ENCODE results near the gene CRACR2B.
A peak's percentile ranks its signal among the peaks of the same experiment; 100 is the strongest.

Gene CRACR2B

DNA sequence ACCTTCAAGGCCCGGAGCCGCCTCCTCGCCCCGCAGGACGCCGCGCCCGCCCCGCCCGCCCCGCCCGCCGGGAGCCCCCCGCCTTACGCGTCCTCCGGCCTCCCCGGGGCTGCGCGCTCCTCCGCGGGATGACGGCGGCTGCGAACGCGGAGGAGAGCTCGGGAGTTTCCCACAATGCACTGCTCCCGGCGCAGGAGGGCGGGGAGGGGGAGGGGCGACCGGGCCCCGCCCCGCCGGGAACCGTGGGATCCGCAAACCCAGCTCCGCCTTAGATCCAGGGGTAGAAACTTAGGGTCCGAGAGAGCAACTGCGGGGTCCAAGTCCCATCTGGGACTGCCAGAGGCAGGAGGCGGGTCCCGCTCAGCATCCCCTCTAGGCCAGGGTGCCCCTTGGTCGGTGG, 37.8 kb upstream of the CRACR2B start, which contains the start of gene CEND1:
TSS of gene CEND1 (minus strand) at position 148 of the 400 bp plus-strand sequence. CDS start 1,514 bp downstream, outside the sequence.
- Histone ChIP-seq H3K9ac (ENCODE audit: low read length) (no peak within 1 kb of the TSS), H3K27me3 (ENCODE audit: control insufficient read depth, insufficient read depth, low read length) (peaks cover 4% of the 10 kb centered on the region; the same call in 1 of the 2 replicates), H3K4me3 (ENCODE audit: low read depth, low read length) (peak within 1 kb of the TSS; percentile 27; the same call in 1 of the 2 replicates), H3K9me3 (ENCODE audit: control insufficient read depth, insufficient read depth, low read depth, low read length) (no peaks in the 10 kb centered on the region), H3K36me3 (ENCODE audit: control insufficient read depth, insufficient read depth, low read length) (peaks cover 12% of the 10 kb centered on the region; the same call in 1 of the 2 replicates), H3K27ac (ENCODE audit: low read depth, low read length) (no peak within 1 kb of the TSS), H3K4me1 (ENCODE audit: control insufficient read depth, insufficient read depth, low read length) (peaks cover 9% of the 10 kb centered on the region)

DNA sequence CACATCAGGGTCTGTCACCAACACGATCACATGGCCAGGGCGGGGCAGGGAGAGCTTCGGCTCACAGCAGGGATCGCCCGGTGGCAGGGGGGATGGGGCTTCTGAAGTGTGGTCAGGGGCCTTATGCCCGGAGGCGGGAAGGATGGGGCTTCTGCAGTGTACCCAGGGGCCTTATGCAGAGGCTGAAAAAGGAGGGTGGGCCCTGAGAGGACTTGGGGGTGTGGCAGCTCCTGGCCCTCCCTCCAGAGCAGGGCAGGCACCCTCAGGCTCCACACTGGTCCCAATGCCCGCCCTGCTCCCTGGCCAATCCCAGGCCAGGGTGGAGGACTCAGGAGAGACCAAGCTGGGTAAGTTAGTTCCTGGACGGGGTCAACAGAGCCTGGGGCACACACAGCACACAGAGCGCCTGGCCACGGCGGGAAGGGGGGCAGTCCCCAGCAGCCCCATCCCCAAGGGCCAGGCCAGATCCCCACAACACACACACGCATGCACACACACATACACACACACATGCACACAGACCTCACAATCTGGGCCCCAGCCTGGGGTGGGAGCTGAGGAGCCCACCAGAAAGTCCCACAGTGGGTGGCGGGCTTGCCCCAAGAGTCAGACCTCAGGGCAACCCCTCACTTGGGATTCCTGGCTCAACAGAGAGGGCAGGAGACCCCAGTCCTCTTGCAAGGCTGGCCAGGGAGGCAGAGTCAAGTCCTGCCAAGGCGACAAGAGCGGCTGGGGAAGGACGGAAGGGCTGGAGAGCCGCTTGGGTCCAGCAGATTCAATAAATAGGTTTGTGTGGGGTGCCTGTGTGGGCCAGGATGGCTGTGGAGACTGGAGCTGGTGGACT, 36.8 kb upstream of the CRACR2B start:
- H3K9ac ChIP-seq (ENCODE audit: low read length), result no peak overlapping the region
- H3K36me3 ChIP-seq (ENCODE audit: control insufficient read depth, insufficient read depth, low read length), result peaks cover 12% of the 10 kb centered on the region; the same call in 1 of the 2 replicates
- H3K9me3 ChIP-seq (ENCODE audit: control insufficient read depth, insufficient read depth, low read depth, low read length), result no peaks in the 10 kb centered on the region
- peaks cover 4% of the 10 kb centered on the region; the same call in 1 of the 2 replicates for H3K27me3 ChIP-seq (ENCODE audit: control insufficient read depth, insufficient read depth, low read length)
- H3K4me3 ChIP-seq (ENCODE audit: low read depth, low read length), result peak overlapping the region; percentile 27; the same call in 1 of the 2 replicates
- no peak overlapping the region for H3K27ac ChIP-seq (ENCODE audit: low read depth, low read length)
- peaks cover 18% of the 10 kb centered on the region for H3K4me1 ChIP-seq (ENCODE audit: control insufficient read depth, insufficient read depth, low read length)

DNA sequence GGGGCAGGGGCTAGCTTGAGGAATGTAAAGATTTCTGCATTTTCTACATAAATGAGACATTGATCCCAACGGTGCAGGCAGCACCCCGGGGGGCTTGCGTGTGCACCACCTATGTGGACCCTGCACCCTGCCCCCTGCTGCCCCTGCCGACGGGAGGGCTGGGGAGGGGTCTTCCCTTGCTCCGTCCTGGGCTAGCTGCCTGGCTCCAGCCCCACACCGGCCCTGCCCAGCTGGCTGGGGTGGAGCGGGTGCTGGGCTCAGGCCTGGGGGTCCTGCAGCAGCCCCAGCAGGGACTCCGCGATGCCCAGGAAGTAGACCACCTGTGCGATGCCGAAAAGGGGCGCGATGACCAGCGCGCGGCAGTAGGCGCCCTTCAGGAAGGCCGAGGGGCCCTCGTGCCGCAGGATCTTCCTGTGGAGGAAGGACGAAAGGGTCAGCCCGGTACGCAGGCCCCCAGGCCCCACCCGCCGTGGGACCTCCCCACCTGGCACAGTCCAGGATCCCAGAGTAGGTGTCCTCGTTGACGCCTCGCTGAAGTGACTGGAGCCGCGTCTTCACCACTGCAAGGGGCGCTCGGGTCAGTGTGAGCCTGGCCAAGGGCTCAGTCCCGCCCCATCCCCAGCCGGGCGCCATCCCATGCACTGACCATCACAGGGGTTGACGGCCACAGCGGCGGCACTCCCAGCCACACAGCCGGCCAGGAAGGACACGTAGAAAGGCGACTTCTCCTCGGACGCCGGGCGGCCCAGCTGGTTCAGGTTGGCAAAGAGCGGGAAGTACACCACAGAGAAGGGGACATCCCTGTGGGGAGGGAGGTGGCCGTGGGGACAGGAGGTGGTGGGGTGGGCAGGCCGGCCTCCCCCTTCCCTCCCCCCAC, 35.8 kb upstream of the CRACR2B start:
- no peak overlapping the region for H3K4me3 ChIP-seq (ENCODE audit: low read depth, low read length)
- H3K27ac ChIP-seq (ENCODE audit: low read depth, low read length), result no peak overlapping the region
- H3K9me3 ChIP-seq (ENCODE audit: control insufficient read depth, insufficient read depth, low read depth, low read length), result no peaks in the 10 kb centered on the region
- H3K27me3 ChIP-seq (ENCODE audit: control insufficient read depth, insufficient read depth, low read length), result peaks cover 4% of the 10 kb centered on the region; the same call in 1 of the 2 replicates
- H3K9ac ChIP-seq (ENCODE audit: low read length), result no peak overlapping the region
- peaks cover 26% of the 10 kb centered on the region for H3K4me1 ChIP-seq (ENCODE audit: control insufficient read depth, insufficient read depth, low read length)
- H3K36me3 ChIP-seq (ENCODE audit: control insufficient read depth, insufficient read depth, low read length), result peaks cover 12% of the 10 kb centered on the region; the same call in 1 of the 2 replicates

DNA sequence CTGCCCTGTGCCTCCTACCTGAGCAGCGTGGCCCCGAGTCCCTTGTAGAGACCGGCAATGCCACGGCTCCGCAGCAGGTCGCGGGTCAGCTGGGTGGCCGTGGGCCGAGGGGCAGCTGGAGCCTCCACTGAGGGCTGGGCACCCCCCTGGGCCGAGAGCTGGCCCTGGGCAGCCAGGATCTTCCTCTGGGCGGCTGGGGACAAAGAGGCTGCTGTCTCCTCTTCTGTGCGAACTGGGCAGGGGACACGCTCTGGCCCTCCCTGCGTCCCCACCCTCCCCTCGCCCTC, 35.2 kb upstream of the CRACR2B start:
- H3K9ac ChIP-seq (ENCODE audit: low read length), result no peak overlapping the region
- peaks cover 12% of the 10 kb centered on the region; the same call in 1 of the 2 replicates for H3K36me3 ChIP-seq (ENCODE audit: control insufficient read depth, insufficient read depth, low read length)
- H3K9me3 ChIP-seq (ENCODE audit: control insufficient read depth, insufficient read depth, low read depth, low read length), result no peaks in the 10 kb centered on the region
- no peak overlapping the region for H3K4me3 ChIP-seq (ENCODE audit: low read depth, low read length)
- H3K27ac ChIP-seq (ENCODE audit: low read depth, low read length), result no peak overlapping the region
- H3K4me1 ChIP-seq (ENCODE audit: control insufficient read depth, insufficient read depth, low read length), result peaks cover 28% of the 10 kb centered on the region
- peaks cover 4% of the 10 kb centered on the region; the same call in 1 of the 2 replicates for H3K27me3 ChIP-seq (ENCODE audit: control insufficient read depth, insufficient read depth, low read length)

DNA sequence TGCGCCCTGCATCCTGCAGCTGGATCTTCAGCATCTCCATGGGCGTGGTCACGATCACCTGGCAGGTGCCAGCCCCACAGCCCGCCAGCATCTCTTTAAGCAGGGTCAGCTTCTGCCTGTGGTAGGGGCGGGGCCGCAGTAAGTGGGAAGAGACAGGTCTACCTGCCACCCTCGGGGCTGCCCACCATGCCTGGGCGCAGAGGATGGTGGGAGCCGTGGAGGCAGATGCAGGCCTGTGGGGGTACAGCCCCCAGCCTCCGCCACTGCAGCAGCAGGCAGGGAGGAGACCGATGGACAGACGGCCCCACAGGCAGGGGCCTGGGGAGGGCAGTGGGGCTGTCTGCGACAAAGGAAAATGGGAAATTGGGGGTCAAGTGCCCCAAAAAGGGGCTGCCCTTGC, 34.8 kb upstream of the CRACR2B start:
- no peak overlapping the region for H3K4me3 ChIP-seq (ENCODE audit: low read depth, low read length)
- no peak overlapping the region for H3K27ac ChIP-seq (ENCODE audit: low read depth, low read length)
- no peaks in the 10 kb centered on the region for H3K9me3 ChIP-seq (ENCODE audit: control insufficient read depth, insufficient read depth, low read depth, low read length)
- peaks cover 12% of the 10 kb centered on the region; the same call in 1 of the 2 replicates for H3K36me3 ChIP-seq (ENCODE audit: control insufficient read depth, insufficient read depth, low read length)
- peaks cover 28% of the 10 kb centered on the region for H3K4me1 ChIP-seq (ENCODE audit: control insufficient read depth, insufficient read depth, low read length)
- H3K9ac ChIP-seq (ENCODE audit: low read length), result no peak overlapping the region
- H3K27me3 ChIP-seq (ENCODE audit: control insufficient read depth, insufficient read depth, low read length), result peaks cover 4% of the 10 kb centered on the region; the same call in 1 of the 2 replicates

DNA sequence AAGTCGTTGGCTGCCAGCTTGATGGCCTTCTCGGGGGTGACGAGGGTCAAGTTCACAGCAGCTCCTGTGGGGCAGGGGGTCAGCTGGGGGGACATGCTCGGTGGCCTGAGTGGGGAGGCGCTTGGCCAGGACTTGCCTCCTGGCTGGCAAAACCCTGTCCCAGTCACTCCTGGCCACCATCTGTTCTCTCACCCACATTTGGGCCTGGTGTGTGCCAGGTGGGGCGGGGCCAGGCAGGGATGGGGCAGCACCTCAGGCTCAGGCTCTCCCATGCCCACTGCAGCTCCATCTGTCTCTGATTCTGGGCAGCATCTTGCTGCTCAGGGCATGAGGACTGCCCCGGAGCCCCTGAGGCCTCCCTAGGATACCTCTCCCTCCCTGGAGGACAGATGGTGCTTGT, 34.2 kb upstream of the CRACR2B start:
- Histone ChIP-seq H3K27me3 (ENCODE audit: control insufficient read depth, insufficient read depth, low read length) (peaks cover 4% of the 10 kb centered on the region; the same call in 1 of the 2 replicates), H3K4me3 (ENCODE audit: low read depth, low read length) (no peak overlapping the region), H3K9ac (ENCODE audit: low read length) (no peak overlapping the region), H3K27ac (ENCODE audit: low read depth, low read length) (no peak overlapping the region), H3K9me3 (ENCODE audit: control insufficient read depth, insufficient read depth, low read depth, low read length) (no peaks in the 10 kb centered on the region), H3K4me1 (ENCODE audit: control insufficient read depth, insufficient read depth, low read length) (peaks cover 28% of the 10 kb centered on the region), H3K36me3 (ENCODE audit: control insufficient read depth, insufficient read depth, low read length) (peaks cover 12% of the 10 kb centered on the region; the same call in 1 of the 2 replicates)

DNA sequence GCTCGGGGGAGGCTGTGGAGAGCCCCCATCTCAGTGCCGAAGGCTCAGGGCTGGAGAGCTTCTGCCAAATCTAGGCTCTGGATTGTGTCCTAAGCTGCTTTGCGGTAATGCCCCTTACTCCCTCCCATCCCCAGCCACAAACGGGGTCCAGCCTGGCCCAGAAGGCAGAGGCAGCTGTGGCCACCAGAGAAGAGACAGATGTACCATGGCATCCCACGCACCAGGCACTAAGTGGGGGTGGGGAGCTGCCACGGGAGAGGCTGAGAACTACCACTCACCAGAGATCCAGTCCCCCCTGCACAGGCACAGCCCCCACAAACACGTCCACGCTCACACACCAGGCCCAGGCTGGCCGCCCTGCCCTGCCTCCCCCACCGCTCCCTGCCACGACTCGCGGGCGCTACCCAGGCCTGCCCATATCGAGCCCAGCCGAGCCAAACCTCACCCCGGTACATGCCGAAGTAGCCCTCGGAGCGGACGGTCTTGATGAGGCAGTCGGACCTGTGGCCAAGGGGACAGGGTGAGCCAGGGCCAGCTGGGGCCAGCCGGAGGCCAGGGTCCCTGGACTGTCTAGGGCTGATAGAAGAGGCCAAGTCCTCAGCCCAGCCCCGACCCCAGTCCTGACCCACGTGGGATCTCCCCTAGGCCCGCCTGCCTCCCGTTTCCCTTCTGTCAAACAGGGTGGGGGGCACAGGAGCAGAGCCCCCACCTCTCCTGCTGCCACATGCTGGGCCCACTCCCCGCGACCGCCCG, 33.5 kb upstream of the CRACR2B start:
- peaks cover 28% of the 10 kb centered on the region for H3K4me1 ChIP-seq (ENCODE audit: control insufficient read depth, insufficient read depth, low read length)
- peaks cover 4% of the 10 kb centered on the region; the same call in 1 of the 2 replicates for H3K27me3 ChIP-seq (ENCODE audit: control insufficient read depth, insufficient read depth, low read length)
- no peak overlapping the region for H3K27ac ChIP-seq (ENCODE audit: low read depth, low read length)
- peaks cover 17% of the 10 kb centered on the region for H3K36me3 ChIP-seq (ENCODE audit: control insufficient read depth, insufficient read depth, low read length)
- no peak overlapping the region for H3K4me3 ChIP-seq (ENCODE audit: low read depth, low read length)
- no peaks in the 10 kb centered on the region for H3K9me3 ChIP-seq (ENCODE audit: control insufficient read depth, insufficient read depth, low read depth, low read length)
- H3K9ac ChIP-seq (ENCODE audit: low read length), result no peak overlapping the region

DNA sequence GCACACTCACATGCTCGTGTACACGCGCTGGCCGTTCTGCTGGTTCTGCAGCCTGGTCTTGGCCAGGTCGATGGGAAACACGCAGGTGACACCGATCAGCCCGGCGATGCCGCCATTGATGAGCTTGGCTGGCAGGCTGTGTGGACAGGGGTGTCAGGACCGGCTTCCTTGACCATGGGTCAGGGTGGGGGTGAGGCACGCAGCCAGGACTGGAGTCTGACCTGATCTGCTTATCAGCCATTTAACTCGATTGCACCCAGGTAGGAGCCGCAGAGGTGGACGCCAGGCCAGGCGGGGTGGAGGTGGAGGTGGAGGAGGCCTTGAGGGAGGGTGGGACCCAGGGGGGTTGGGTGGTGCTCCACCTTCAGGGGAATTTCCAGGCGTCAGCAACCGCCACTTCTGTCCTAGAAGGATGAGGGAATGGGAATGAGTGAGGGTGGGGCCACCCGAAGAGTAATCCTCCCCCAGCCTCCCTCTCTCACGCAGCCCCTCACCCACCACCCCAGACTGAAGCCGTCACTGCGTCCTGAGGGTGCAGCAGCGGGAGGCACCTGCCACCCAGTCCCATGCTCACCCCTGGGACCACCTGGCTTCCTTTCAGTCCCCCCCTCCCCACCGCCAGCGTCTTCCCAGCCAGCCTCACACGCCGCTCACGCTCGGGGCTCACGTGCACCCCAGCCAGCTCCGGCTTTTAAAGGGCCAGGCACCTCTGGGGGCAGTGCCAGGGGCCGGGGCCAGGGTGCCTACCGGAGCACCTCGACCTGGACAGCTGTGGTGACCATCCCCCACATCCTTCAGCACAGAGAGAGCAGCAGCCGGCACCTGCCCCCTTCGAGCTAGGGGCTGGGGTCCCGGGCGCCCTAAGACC, 32.7 kb upstream of the CRACR2B start:
- Histone ChIP-seq H3K9ac (ENCODE audit: low read length) (peak overlapping the region; percentile 19), H3K4me1 (ENCODE audit: control insufficient read depth, insufficient read depth, low read length) (peaks cover 28% of the 10 kb centered on the region)

DNA sequence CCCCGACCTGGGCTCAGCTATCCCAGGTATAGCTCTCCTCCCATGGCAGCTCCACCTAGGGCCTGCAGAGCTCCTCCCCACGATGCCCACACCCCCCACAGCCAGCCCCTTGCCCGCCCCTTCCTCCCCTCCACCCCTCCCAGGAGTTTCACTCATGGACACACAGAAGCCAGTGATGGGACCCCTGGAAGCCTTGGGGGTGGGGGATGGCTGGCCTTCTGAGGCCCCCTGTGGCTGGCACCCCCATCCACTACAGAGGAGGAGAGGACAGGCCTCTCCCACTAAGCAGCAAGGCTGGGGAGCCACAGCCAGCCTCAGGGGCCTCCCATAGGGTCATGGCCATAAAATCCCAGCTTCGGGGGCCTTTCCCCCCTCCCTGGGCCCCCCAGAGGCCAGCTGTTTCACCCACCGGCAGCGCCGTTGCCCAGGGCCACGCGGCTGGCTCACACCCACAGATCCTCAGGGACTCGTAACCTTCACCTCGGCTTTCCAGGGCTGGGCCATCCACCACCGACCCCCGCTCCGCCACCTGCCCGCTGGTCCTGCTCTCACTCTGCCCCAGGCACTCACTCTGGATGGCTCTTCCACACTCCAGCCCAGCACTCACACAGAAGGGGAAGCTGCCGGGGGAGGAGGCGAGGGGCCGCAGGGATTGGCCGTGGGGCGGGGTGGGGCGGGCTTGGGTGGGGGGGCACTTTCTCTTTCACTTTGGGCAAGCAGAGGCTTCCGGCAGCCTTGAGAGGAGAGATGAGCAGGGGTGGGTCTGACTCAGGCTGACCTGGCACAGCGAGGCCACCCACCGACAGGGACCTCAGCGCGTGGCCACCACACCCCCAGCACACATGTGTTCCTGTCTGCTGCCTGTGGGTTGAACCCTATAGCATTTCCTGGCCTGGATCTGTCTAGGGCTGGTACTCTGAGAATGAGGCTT, 31.8 kb upstream of the CRACR2B start:
- Histone ChIP-seq H3K9me3 (ENCODE audit: control insufficient read depth, insufficient read depth, low read depth, low read length) (no peaks in the 10 kb centered on the region), H3K36me3 (ENCODE audit: control insufficient read depth, insufficient read depth, low read length) (peaks cover 33% of the 10 kb centered on the region), H3K4me3 (ENCODE audit: low read depth, low read length) (peak overlapping the region; percentile 98; the same call in 1 of the 2 replicates), H3K9ac (ENCODE audit: low read length) (no peak overlapping the region), H3K27me3 (ENCODE audit: control insufficient read depth, insufficient read depth, low read length) (no peaks in the 10 kb centered on the region), H3K4me1 (ENCODE audit: control insufficient read depth, insufficient read depth, low read length) (peaks cover 22% of the 10 kb centered on the region), H3K27ac (ENCODE audit: low read depth, low read length) (no peak overlapping the region)

More for the DNA sequence above, 32.7 kb upstream of the CRACR2B start:
- H3K9me3 ChIP-seq (ENCODE audit: control insufficient read depth, insufficient read depth, low read depth, low read length), result no peaks in the 10 kb centered on the region
- H3K4me3 ChIP-seq (ENCODE audit: low read depth, low read length), result no peak overlapping the region
- H3K36me3 ChIP-seq (ENCODE audit: control insufficient read depth, insufficient read depth, low read length), result peaks cover 25% of the 10 kb centered on the region
- no peak overlapping the region for H3K27ac ChIP-seq (ENCODE audit: low read depth, low read length)
- H3K27me3 ChIP-seq (ENCODE audit: control insufficient read depth, insufficient read depth, low read length), result no peaks in the 10 kb centered on the region

Measured in HUES6 (cell line).